NK-92 treated with Interleukin-12 subunit alpha and Interleukin-12 subunit beta, amount 100 ng/mL, for 24 hours (cell line): ENCODE data around the gene CGNL1.

Experiments
- DNase-seq: peaks from one replicate; lab custom pipeline; 2025; lab: John Stamatoyannopoulos, UW

The CGNL1 gene

GRCh38 chr15:57572468-57572867 lies 196.2 kb downstream of the CGNL1 start:
- DNase-seq, result no peak

- no peak for DNase-seq
These were observed 196.8 kb downstream of the CGNL1 start for GRCh38 chr15:57573151-57573550.

GRCh38 chr15:57575363-57575762 lies 199.1 kb downstream of the CGNL1 start:
- DNase-seq, result no peak

GRCh38 chr15:57578288-57578900 lies 202.1 kb downstream of the CGNL1 start:
- no peak for DNase-seq

GRCh38 chr15:57580428-57580827 lies 204.1 kb downstream of the CGNL1 start:
- no peak for DNase-seq

- DNase-seq, result no peak
These were observed 204.6 kb downstream of the CGNL1 start for GRCh38 chr15:57580866-57581265.

GRCh38 chr15:57582090-57582489 lies 205.8 kb downstream of the CGNL1 start:
- no peak for DNase-seq

GRCh38 chr15:57583282-57583681 lies 207.0 kb downstream of the CGNL1 start:
- no peak for DNase-seq

GRCh38 chr15:57583720-57584119 lies 207.4 kb downstream of the CGNL1 start:
- no peak for DNase-seq

GRCh38 chr15:57586661-57587424 lies 210.5 kb downstream of the CGNL1 start:
- DNase-seq, result no peak

GRCh38 chr15:57589281-57589680 lies 213.0 kb downstream of the CGNL1 start:
- no peak for DNase-seq

GRCh38 chr15:57589754-57590153 lies 213.4 kb downstream of the CGNL1 start:
- no peak for DNase-seq

- no peak for DNase-seq
These were observed 215.0 kb downstream of the CGNL1 start for GRCh38 chr15:57591237-57591821.

GRCh38 chr15:57591822-57592367 lies 215.6 kb downstream of the CGNL1 start, which contains the start of gene MYZAP:
TSS of gene MYZAP (plus strand) at chr15:57591904. CDS start at chr15:57592035, 131 bp downstream.
- no peak for DNase-seq

GRCh38 chr15:57592426-57592825 lies 216.1 kb downstream of the CGNL1 start:
- DNase-seq, result no peak

- no peak for DNase-seq
These were observed 216.6 kb downstream of the CGNL1 start for GRCh38 chr15:57592836-57593420.

GRCh38 chr15:57594479-57594878 lies 218.2 kb downstream of the CGNL1 start:
- DNase-seq, result no peak

GRCh38 chr15:57595011-57595866 lies 218.9 kb downstream of the CGNL1 start:
- no peak for DNase-seq

- no peak for DNase-seq
These were observed 220.1 kb downstream of the CGNL1 start for GRCh38 chr15:57596301-57596855.

- DNase-seq, result no peak
These were observed 220.7 kb downstream of the CGNL1 start for GRCh38 chr15:57596978-57597377.

- no peak for DNase-seq
These were observed 221.1 kb downstream of the CGNL1 start for GRCh38 chr15:57597431-57597830.
